GM12878 (cell line): ENCODE measurements around the gene SOBP. TPM values are rescaled to one million over a fixed set of nuclear protein-coding genes. Genes with fewer than 3 reads are reported as not detected.
A peak's percentile ranks its signal among the peaks of the same experiment; 100 is the strongest.

Experiments
- ATAC-seq: fragments of 200-7000 bp; cut with Tn5 transposase; 3 replicates; pipeline ENCODE4 v1.9.1; 2020; ENCODE audit warnings: mild to moderate bottlenecking, moderate library complexity
- BruUV-seq: library from RNA; stranded (reverse); fragments of 400-500 nt; replicated peaks from 2 replicates; lab custom pipeline; 2021; lab: Mats Ljungman, UMichigan
- CTCF ChIA-PET: fragments of 300-600 bp; sonication (Branson Sonifier 250); formaldehyde crosslinking; extraction: SDS; loops from one replicate; lab custom pipeline; 2021; ENCODE audit warnings: inconsistent platforms; lab: Yijun Ruan, JAX
- POLR2A ChIA-PET: fragments of 350-600 bp; formaldehyde crosslinking; extraction: SDS; loops from one replicate; lab custom pipeline; 2021; ENCODE audit warnings: inconsistent platforms; lab: Charles Lee
- RAD21 ChIA-PET: fragments of 300-600 bp; sonication (Branson Sonifier 250); formaldehyde crosslinking; loops from one replicate; lab custom pipeline; 2023; ENCODE audit warnings: antibody characterized with exemption; ENCODE audit not compliant: unreplicated experiment; lab: Charles Lee
- SMC1A ChIA-PET: fragments of 300-600 bp; sonication (Branson Sonifier 250); formaldehyde crosslinking; loops from one replicate; lab custom pipeline; 2023; ENCODE audit not compliant: unreplicated experiment, uncharacterized antibody; lab: Charles Lee
- DNase-seq: peaks from one replicate; pipeline ENCODE4 v3.0.0-alpha.2; 2011; ENCODE audit warnings: low read depth, low spot score
- FAIRE-seq: peaks from 3 replicates; lab custom pipeline; 2011; peaks lifted over from hg19 to GRCh38; lab: Jason Lieb, UNC
- H2AFZ ChIP-seq: 2 replicates; pipeline ENCODE4 v1.6.0; 2011; ENCODE audit warnings: low read depth, low read length, control low read depth; ENCODE audit not compliant: control insufficient read depth
- H3K27ac ChIP-seq: 2 replicates; pipeline ENCODE4 v1.5.1; 2011; ENCODE audit warnings: control low read depth; ENCODE audit not compliant: control insufficient read depth, insufficient read depth
- H3K27me3 ChIP-seq, 2 experiments: replicated peaks in 1 of 2; 2 replicates each; pipeline versions ENCODE4 v1.6.0 to v1.6.1; 2011; ENCODE audit warnings: low read length in 1 of 2; ENCODE audit not compliant: control insufficient read depth in 2 of 2, insufficient read depth in 2 of 2
- H3K36me3 ChIP-seq, 2 experiments: 2 replicates each; pipeline ENCODE4 v1.5.1; 2011; ENCODE audit warnings: low read length in 1 of 2; ENCODE audit not compliant: control insufficient read depth in 2 of 2, insufficient read depth in 2 of 2
- H3K4me1 ChIP-seq: 2 replicates; pipeline ENCODE4 v1.6.1; 2011; ENCODE audit warnings: mild to moderate bottlenecking, low read length, moderate library complexity, mixed read lengths; ENCODE audit not compliant: control insufficient read depth, insufficient read depth
- H3K4me2 ChIP-seq: 2 replicates; pipeline ENCODE4 v1.6.0; 2011; ENCODE audit warnings: control low read depth; ENCODE audit not compliant: control insufficient read depth, insufficient read depth
- H3K4me3 ChIP-seq: fragments of 200-600 bp; sonication (generic); 2 replicates; pipeline ENCODE4 v1.5.1; 2016
- H3K79me2 ChIP-seq: 2 replicates; pipeline ENCODE4 v1.6.0; 2011; ENCODE audit warnings: low read length; ENCODE audit not compliant: control insufficient read depth, insufficient read depth
- H3K9ac ChIP-seq: 2 replicates; pipeline ENCODE4 v1.8.0; 2011; ENCODE audit warnings: low read length, control low read depth, mixed read lengths; ENCODE audit not compliant: control insufficient read depth, insufficient read depth
- H3K9me3 ChIP-seq: replicated peaks from 3 replicates; pipeline ENCODE4 v1.5.1; 2011; ENCODE audit warnings: mild to moderate bottlenecking, low read length; ENCODE audit not compliant: control insufficient read depth, insufficient read depth
- H4K20me1 ChIP-seq: 2 replicates; pipeline ENCODE4 v1.6.0; 2011; ENCODE audit not compliant: control insufficient read depth, insufficient read depth
- CTCF ChIP-seq, 3 experiments: IDR thresholded peaks in 2 of 3; conservative IDR thresholded peaks in 1 of 3; 2 replicates each; pipeline ENCODE4 v1.5.1; 2011; ENCODE audit warnings: low read depth in 3 of 3, low read length in 3 of 3, mild to moderate bottlenecking in 3 of 3, control low read depth in 2 of 3, moderate library complexity in 2 of 3, inconsistent platforms in 1 of 3, mixed read lengths in 1 of 3; ENCODE audit not compliant: control insufficient read depth in 2 of 3, insufficient read depth in 1 of 3; ENCODE audit errors: extremely low read depth in 1 of 3
- E2F8 ChIP-seq: fragments of 450-650 bp; IDR thresholded peaks from 2 replicates; pipeline ENCODE4 v1.6.1; 2018; ENCODE audit warnings: mild to moderate bottlenecking, low read depth, moderate library complexity; ENCODE audit not compliant: partially characterized antibody
- EZH2 ChIP-seq: IDR thresholded peaks from 2 replicates; pipeline ENCODE4 v1.6.1; 2012; ENCODE audit warnings: low read depth, mild to moderate bottlenecking, control low read depth, inconsistent platforms, low read length, borderline replicate concordance; ENCODE audit not compliant: control insufficient read depth
- NFIC ChIP-seq: IDR thresholded peaks from 2 replicates; pipeline ENCODE4 v1.6.1; 2012; ENCODE audit warnings: low read depth, mild to moderate bottlenecking, inconsistent platforms, low read length, moderate library complexity
- WGBS: methylation state at CpG from one replicate; pipeline ENCODE4 v1.1.6; 2016; ENCODE audit warnings: low lambda C conversion rate; ENCODE audit not compliant: insufficient replicate concordance, insufficient coverage; ENCODE audit errors: missing lambda C conversion rate; 5-methylcytosine and 5-hydroxymethylcytosine counted together
- in situ Hi-C: fragments of 300-500 bp; cut with MboI; formaldehyde crosslinking; loops from 9 replicates; pipeline ENCODE4 v1.14.3; 2018; ENCODE audit warnings: mixed read lengths
- intact Hi-C: fragments of 100-400 bp; cut with micrococcal nuclease; formaldehyde crosslinking; loops from one replicate; pipeline ENCODE4 v1.14.2; 2022; ENCODE audit not compliant: unreplicated experiment
- polyA plus RNA-seq, 11 experiments: library from polyadenylated mRNA; depleted of rRNA in 4 of 11; unstranded in 6 of 11; stranded (reverse) in 5 of 11; fragments of >200 nt; fragmentation: Nextera tagmentation in 4 of 11; fragmentation: Illumina TruSeq in 1 of 11; extraction: Ambion mirVana in 4 of 11; extraction: Trizol in 1 of 11; gene quantifications; 1 replicate in 1 of 11; 2 replicates in 10 of 11; pipeline versions ENCODE4 v1.2.1 to v1.2.3, GENCODE V29; 2011 to 2016; ENCODE audit warnings: inconsistent platforms in 2 of 11, missing spikeins in 2 of 11, low read depth in 1 of 11
- total RNA-seq, 4 experiments: library from RNA; depleted of rRNA in 3 of 4; stranded (reverse); fragments of >200 nt in 3 of 4; fragmentation: Illumina TruSeq in 1 of 4; extraction: Trizol in 1 of 4; gene quantifications; 2 replicates each; pipeline versions ENCODE4 v1.2.1 to v1.2.3, GENCODE V29; 2013 to 2021
- TF ChIP-seq, protein P1 (sequence below): IDR thresholded peaks from 2 replicates; pipeline ENCODE4 v1.6.1; 2011; ENCODE audit warnings: mild to moderate bottlenecking, low read depth, low read length, moderate library complexity; ENCODE audit not compliant: insufficient replicate concordance

Gene SOBP
- total and polyA plus RNA-seq, 10 of the 15 experiments (the other 5 are each of a cell fraction or from before 2014, with no cell fraction given), result 0.49 to 1.9 (median 0.78) TPM

GRCh38 chr6:107485157-107485556 is 4.8 kb upstream of the SOBP start (continued):
- TF ChIP-seq, protein P1, sequence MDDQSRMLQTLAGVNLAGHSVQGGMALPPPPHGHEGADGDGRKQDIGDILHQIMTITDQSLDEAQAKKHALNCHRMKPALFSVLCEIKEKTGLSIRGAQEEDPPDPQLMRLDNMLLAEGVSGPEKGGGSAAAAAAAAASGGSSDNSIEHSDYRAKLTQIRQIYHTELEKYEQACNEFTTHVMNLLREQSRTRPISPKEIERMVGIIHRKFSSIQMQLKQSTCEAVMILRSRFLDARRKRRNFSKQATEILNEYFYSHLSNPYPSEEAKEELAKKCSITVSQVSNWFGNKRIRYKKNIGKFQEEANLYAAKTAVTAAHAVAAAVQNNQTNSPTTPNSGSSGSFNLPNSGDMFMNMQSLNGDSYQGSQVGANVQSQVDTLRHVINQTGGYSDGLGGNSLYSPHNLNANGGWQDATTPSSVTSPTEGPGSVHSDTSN, result no peak
- no peak for TF ChIP-seq E2F8

GRCh38 chr6:107488174-107488874 is 1.6 kb upstream of the SOBP start:
- H3K4me2 ChIP-seq, result peak overlapping the region; percentile 86; the same call in 1 of the 2 replicates
- no peak overlapping the region for H3K9ac ChIP-seq
- SMC1A ChIA-PET, result no interaction called here
- H4K20me1 ChIP-seq, result no peaks in the 10 kb centered on the region
- TF ChIP-seq CTCF (IDR thresholded peaks at IDR 0.05 in 2 of 3, conservative IDR thresholded peaks at IDR 0.05 in 1 of 3; ENCODE audit: control insufficient read depth in 2 of 3, extremely low read depth in 1 of 3, insufficient read depth in 1 of 3, low read depth in 3 of 3, low read length in 3 of 3) (0 out of 6 replicates have a peak, but pooled peaks of 1 of the 3 experiments have one; percentile 5), EZH2 (0 out of 2 replicates have a peak, but pooled peaks have one; percentile 50), NFIC (no peak)
- POLR2A ChIA-PET, result no interaction called here
- in situ Hi-C loops (no loop called here), intact Hi-C loops (no loop called here)
- no peaks in the 10 kb centered on the region for H3K36me3 ChIP-seq
- ATAC-seq, result no peak; the same call in 2 of the 3 replicates
- DNase-seq, result no peak
- H3K4me3 ChIP-seq, result peak overlapping the region; percentile 59; the same call in 1 of the 2 replicates
- no peak for FAIRE-seq
- CTCF ChIA-PET, result interaction anchor here (1.1 kb wide), 1 partner anchor 98 kb away, joined by 4 read pairs; no protein-coding TSS in a partner anchor
- no peak overlapping the region; the same call in 1 of the 2 replicates for H2AFZ ChIP-seq
- BruUV-seq, result no TSS peak
- 11% methylated on average over 27 of the region's 27 CpGs for WGBS
- H3K27me3 ChIP-seq, result peaks cover 9 to 34% of the 10 kb centered on the region in 2 experiments
- RAD21 ChIA-PET, result no interaction called here
- H3K27ac ChIP-seq, result no peak overlapping the region
- peaks cover 15% of the 10 kb centered on the region for H3K4me1 ChIP-seq
- H3K9me3 ChIP-seq, result no peaks in the 10 kb centered on the region
- H3K79me2 ChIP-seq, result no peaks in the 10 kb centered on the region
